Activated B cell treated with CpG ODN at 0.5 μM for 24 hours (primary cell): ENCODE measurements around the gene UTP11. TPM values are rescaled to one million over a fixed set of nuclear protein-coding genes. Genes with fewer than 3 reads are reported as not detected.

Experiments
- ATAC-seq: fragments of 200-7000 bp; cut with Tn5 transposase; one replicate; pipeline ENCODE4 v1.10.0; 2021; ENCODE audit warnings: low read depth, mild to moderate bottlenecking, moderate library complexity
- CTCF ChIA-PET: fragments of 350-600 bp; sonication (Branson Sonifier 250); formaldehyde crosslinking; loops from one replicate; lab custom pipeline; 2021; ENCODE audit warnings: antibody characterized with exemption; lab: Charles Lee
- POLR2A ChIA-PET: fragments of 350-600 bp; sonication (Branson Sonifier 250); formaldehyde crosslinking; loops from one replicate; lab custom pipeline; 2021; ENCODE audit warnings: antibody characterized with exemption; lab: Charles Lee
- DNase-seq: peaks from one replicate; pipeline ENCODE4 v3.0.0; 2022
- H3K27ac Mint-ChIP-seq: one replicate; pipeline ENCODE4 v1.8.0; 2020; ENCODE audit warnings: mixed read lengths
- H3K27me3 Mint-ChIP-seq: one replicate; pipeline ENCODE4 v1.8.0; 2021; ENCODE audit warnings: mixed read lengths
- H3K36me3 Mint-ChIP-seq: one replicate; pipeline ENCODE4 v1.8.0; 2021; ENCODE audit warnings: low read depth, mixed read lengths
- H3K4me1 Mint-ChIP-seq: one replicate; pipeline ENCODE4 v1.8.0; 2021; ENCODE audit warnings: mixed read lengths
- H3K4me3 Mint-ChIP-seq: one replicate; pipeline ENCODE4 v1.8.0; 2020; ENCODE audit warnings: mild to moderate bottlenecking, mixed read lengths
- H3K9me3 Mint-ChIP-seq: one replicate; pipeline ENCODE4 v1.8.0; 2020; ENCODE audit warnings: mixed read lengths
- intact Hi-C: fragments of 100-400 bp; cut with micrococcal nuclease; formaldehyde crosslinking; loops from one replicate; pipeline ENCODE4 v1.15.1; 2024
- total RNA-seq: library from RNA; stranded (reverse); gene quantifications from 2 replicates; pipeline ENCODE4 v1.2.3, GENCODE V29; 2022
- TF ChIP-seq, protein P1 (sequence below): fragments of 200-600 bp; IDR thresholded peaks from one replicate; pipeline ENCODE4 v1.8.0; 2022; ENCODE audit warnings: antibody characterized with exemption, mild to moderate bottlenecking

The UTP11 gene
- total RNA-seq, 1 donor from 2014 or later, result 26.1 TPM

DNA sequence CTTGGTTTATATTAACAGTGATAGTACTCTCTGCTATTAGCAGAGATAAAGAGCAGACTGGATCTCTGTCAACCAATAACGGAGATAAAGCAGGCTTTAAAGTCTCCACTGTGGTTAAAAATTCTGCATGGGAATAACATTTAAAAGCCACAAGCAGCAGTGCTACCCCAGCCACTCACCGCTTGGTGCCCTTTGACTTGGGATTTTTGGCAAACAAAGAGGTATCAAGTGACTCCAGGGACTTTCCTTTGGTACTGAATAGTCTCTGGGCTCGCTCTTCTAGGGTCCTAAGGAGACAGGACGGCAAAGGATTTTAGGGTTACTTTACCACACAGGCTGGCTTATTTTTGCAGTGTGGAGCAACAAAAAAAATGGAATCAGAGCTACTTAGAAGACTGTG lies 34.0 kb upstream of the UTP11 start:
- ATAC-seq (no peak), DNase-seq (no peak)
- H3K4me3 Mint-ChIP-seq, result no peak overlapping the region
- H3K36me3 Mint-ChIP-seq, result peaks cover 88% of the 10 kb centered on the region
- intact Hi-C loops, result loop anchor here (5.0 kb wide), 1 partner anchor 859 kb away; no protein-coding TSS in a partner anchor
- TF ChIP-seq, protein P1, sequence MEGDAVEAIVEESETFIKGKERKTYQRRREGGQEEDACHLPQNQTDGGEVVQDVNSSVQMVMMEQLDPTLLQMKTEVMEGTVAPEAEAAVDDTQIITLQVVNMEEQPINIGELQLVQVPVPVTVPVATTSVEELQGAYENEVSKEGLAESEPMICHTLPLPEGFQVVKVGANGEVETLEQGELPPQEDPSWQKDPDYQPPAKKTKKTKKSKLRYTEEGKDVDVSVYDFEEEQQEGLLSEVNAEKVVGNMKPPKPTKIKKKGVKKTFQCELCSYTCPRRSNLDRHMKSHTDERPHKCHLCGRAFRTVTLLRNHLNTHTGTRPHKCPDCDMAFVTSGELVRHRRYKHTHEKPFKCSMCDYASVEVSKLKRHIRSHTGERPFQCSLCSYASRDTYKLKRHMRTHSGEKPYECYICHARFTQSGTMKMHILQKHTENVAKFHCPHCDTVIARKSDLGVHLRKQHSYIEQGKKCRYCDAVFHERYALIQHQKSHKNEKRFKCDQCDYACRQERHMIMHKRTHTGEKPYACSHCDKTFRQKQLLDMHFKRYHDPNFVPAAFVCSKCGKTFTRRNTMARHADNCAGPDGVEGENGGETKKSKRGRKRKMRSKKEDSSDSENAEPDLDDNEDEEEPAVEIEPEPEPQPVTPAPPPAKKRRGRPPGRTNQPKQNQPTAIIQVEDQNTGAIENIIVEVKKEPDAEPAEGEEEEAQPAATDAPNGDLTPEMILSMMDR, result no peak
- H3K27me3 Mint-ChIP-seq, result no peaks in the 10 kb centered on the region
- H3K9me3 Mint-ChIP-seq, result no peaks in the 10 kb centered on the region
- ChIA-PET POLR2A (interaction anchor here (0.6 kb wide), 2 partner anchors 24 to 856 kb away, joined by 3 to 5 read pairs; no protein-coding TSS in a partner anchor), CTCF (no interaction called here)
- H3K4me1 Mint-ChIP-seq, result peaks cover 2% of the 10 kb centered on the region
- H3K27ac Mint-ChIP-seq, result no peak overlapping the region

DNA sequence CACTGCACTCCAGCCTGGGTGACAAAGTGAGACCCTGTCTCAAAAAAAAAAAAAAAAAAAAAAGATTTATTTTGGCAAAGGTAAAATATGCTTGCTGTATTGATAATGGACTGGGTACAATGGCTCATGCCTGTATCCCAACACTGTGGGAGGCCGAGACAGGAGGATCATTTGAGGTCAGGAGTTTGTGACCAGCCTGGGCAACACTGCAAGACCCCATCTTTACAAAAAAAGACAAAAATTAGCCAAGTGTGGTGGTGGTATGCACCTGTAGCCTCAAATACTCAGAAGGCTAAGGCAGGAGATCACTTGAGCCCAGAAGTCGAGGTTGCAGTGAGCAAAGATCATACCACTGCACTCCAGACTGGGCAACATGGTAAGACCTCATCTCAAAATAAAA lies 29.0 kb upstream of the UTP11 start:
- intact Hi-C loops, result no loop called here
- peaks cover 78% of the 10 kb centered on the region for H3K36me3 Mint-ChIP-seq
- ChIA-PET POLR2A (interaction anchor here (0.7 kb wide), 1 partner anchor 491 kb away, joined by 5 read pairs; no protein-coding TSS in a partner anchor), CTCF (no interaction called here)
- no peak overlapping the region for H3K27ac Mint-ChIP-seq
- no peaks in the 10 kb centered on the region for H3K27me3 Mint-ChIP-seq
- ATAC-seq (no peak), DNase-seq (no peak)
- TF ChIP-seq, protein P1, result no peak
- H3K4me3 Mint-ChIP-seq, result no peak overlapping the region
- peaks cover 8% of the 10 kb centered on the region for H3K4me1 Mint-ChIP-seq
- H3K9me3 Mint-ChIP-seq, result no peaks in the 10 kb centered on the region

DNA sequence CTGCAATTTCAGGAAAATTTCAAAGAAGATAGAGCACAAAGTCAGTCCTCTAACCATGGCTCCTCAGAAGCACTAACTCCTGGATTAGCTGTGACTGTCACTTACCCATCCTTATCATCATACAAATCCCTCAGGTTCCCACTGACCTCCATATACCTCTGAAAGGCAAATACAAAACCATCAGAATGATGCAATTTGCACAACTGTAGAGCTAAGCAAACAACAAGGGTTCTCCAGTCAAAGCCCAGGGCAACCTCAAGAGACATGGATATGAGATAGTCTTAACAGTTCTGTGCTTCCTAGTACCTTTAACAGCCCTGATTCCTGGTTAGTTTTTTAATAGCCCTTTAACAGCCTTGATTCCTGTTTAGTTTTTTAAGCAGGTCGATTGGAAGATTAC lies 24.9 kb upstream of the UTP11 start:
- TF ChIP-seq, protein P1, result no peak
- POLR2A ChIA-PET, result no interaction called here

DNA sequence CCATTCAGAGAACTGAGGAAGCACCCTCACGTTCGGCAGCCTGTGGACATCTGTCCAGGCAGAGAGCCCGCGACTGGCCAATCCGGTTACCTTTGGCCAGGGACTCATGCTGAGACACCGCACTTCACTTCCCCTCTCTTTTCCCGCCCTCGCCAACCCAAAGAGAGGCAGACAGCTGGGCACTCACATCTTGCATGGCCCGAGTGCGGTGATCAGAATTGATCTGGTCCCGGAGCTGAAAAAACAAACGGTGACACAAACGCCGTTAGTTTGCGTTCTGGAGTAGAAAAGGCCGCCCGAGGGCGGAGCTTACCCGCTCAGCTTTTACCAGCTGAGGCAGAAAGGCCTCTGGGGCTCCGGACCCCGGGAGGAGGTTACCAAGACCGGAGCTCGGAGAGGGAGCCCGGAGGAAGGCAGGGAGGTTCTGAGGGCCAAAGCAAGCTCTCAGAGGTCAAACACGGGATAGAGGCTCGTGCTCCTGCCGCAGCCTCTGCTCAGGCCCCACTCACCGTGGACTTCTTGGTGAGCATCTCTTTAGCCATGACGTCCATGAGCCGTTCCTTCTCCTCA lies 23.1 kb upstream of the UTP11 start:
- DNase-seq (no peak), ATAC-seq (peak; percentile 26)
- peaks cover 35% of the 10 kb centered on the region for H3K36me3 Mint-ChIP-seq
- H3K27me3 Mint-ChIP-seq, result peaks cover 2% of the 10 kb centered on the region
- TF ChIP-seq, protein P1, result no peak
- peak overlapping the region; percentile 88 for H3K27ac Mint-ChIP-seq
- POLR2A ChIA-PET, result interaction anchor here (0.6 to 1.7 kb wide), 6 partner anchors 24 to 487 kb away, joined by 3 to 8 read pairs (median 4); partner anchors contain the start of gene MTF1
- no peaks in the 10 kb centered on the region for H3K9me3 Mint-ChIP-seq
- peak overlapping the region; percentile 94 for H3K4me3 Mint-ChIP-seq
- CTCF ChIA-PET, result interaction anchor here (0.8 to 1.6 kb wide), 3 partner anchors 14 to 846 kb away, joined by 3 to 5 read pairs (median 3); partner anchors contain the start of gene MTF1
- peaks cover 25% of the 10 kb centered on the region for H3K4me1 Mint-ChIP-seq
- intact Hi-C loops, result loop anchor here (1.0 kb wide), 1 partner anchor 297 kb away; the partner anchor contains the start of gene CDCA8

More for the DNA sequence above, 24.9 kb upstream of the UTP11 start:
- Mint-ChIP-seq H3K4me1 (peaks cover 23% of the 10 kb centered on the region), H3K27ac (no peak overlapping the region), H3K9me3 (no peaks in the 10 kb centered on the region), H3K36me3 (peaks cover 45% of the 10 kb centered on the region), H3K27me3 (peaks cover 2% of the 10 kb centered on the region), H3K4me3 (no peak overlapping the region)
- ATAC-seq, result no peak
- CTCF ChIA-PET, result interaction anchor here (0.5 kb wide), 1 partner anchor 621 kb away, joined by 3 read pairs; no protein-coding TSS in a partner anchor
- intact Hi-C loops, result no loop called here
- DNase-seq, result no peak

DNA sequence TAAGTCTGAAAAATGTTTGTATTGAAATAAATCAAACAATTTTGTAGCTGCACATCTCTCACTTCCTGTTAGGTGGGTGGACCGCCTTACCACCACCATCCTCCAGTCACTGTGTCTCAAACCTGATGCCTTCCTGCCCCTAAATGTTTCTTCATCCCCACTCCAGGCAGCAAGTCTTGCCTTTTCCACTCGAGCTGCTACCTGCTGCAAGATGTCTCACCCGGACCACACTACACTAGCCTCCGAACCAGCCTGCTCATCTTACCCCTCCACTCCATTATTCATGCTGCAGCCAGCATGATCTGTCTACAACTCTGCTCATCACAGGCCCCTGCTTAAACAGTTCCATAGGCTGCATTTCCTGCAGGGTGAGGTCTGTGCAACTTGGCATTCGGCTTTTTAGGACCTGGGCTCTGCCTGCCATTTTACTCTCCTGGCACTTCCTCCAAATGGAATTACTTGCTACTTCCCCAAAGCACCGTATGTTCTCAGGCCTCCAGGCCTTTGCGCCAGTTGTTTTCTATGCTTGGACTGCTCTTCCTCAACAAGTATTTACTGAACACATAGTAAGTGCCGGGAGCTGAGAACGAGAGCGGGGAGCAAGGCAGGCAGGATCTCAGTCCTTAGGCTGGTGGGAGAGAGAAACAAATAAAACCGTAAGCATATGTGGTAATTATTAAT lies 17.5 kb upstream of the UTP11 start:
- TF ChIP-seq, protein P1, result no peak
- ATAC-seq, result no peak
- no peaks in the 10 kb centered on the region for H3K36me3 Mint-ChIP-seq
- H3K4me3 Mint-ChIP-seq, result peak overlapping the region; percentile 46
- H3K27me3 Mint-ChIP-seq, result peaks cover 1% of the 10 kb centered on the region
- peak overlapping the region; percentile 19 for H3K27ac Mint-ChIP-seq
- CTCF ChIA-PET, result no interaction called here
- POLR2A ChIA-PET, result interaction anchor here (0.6 kb wide), 1 partner anchor 93 kb away, joined by 3 read pairs; no protein-coding TSS in a partner anchor
- no peak for DNase-seq
- intact Hi-C loops, result loop anchor here (10.0 kb wide), 1 partner anchor 400 kb away; the partner anchor contains the start of gene GNL2
- H3K9me3 Mint-ChIP-seq, result no peaks in the 10 kb centered on the region
- peaks cover 17% of the 10 kb centered on the region for H3K4me1 Mint-ChIP-seq
